Pancreas (tissue), 10 donors: ENCODE results near the gene STAT4. TPM values are rescaled to one million over a fixed set of nuclear protein-coding genes. Genes with fewer than 3 reads are reported as not detected.

ENCODE experiments used
- ATAC-seq, 4 donors: fragments of 200-7000 bp; cut with Tn5 transposase; one replicate each; pipeline versions ENCODE4 v1.8.0 to v1.9.1; 2020; ENCODE audit warnings: mild to moderate bottlenecking in 4 of 4, moderate library complexity in 4 of 4
- DNase-seq, 6 donors: peaks; one replicate each; pipeline ENCODE4 v3.0.0-alpha.2; 2020
- FAIRE-seq: peaks from 2 replicates; lab custom pipeline; 2012; peaks lifted over from hg19 to GRCh38; lab: Jason Lieb, UNC
- H3K27ac ChIP-seq, 4 donors: fragments of 200-600 bp; sonication (generic); 1 replicate in 3 of 4; 2 replicates in 1 of 4; pipeline versions ENCODE4 v1.5.0 to v1.8.0; 2020
- H3K27me3 ChIP-seq, 4 donors: fragments of 200-600 bp; one replicate each; pipeline ENCODE4 v1.8.0; 2021
- H3K36me3 ChIP-seq, 3 donors: fragments of 200-600 bp; sonication (generic) in 1 of 3; one replicate each; pipeline versions ENCODE4 v1.5.0 to v1.8.0; 2020 to 2021
- H3K4me1 ChIP-seq, 3 donors: fragments of 200-600 bp; one replicate each; pipeline ENCODE4 v1.8.0; 2021
- H3K4me3 ChIP-seq, 4 donors: fragments of 200-600 bp; sonication (generic) in 2 of 4; one replicate each; pipeline versions ENCODE4 v1.5.0 to v1.8.0; 2020 to 2021
- H3K9me3 ChIP-seq, 4 donors: fragments of 200-600 bp; one replicate each; pipeline ENCODE4 v1.8.0; 2021
- WGBS, 2 donors: extraction: QIAGEN DNeasy Blood & Tissue Kit; methylation state at CpG; one replicate each; pipeline ENCODE4 v1.1.7; 2013; 5-methylcytosine and 5-hydroxymethylcytosine counted together
- intact Hi-C, 3 donors: fragments of 100-400 bp; cut with DNase I; formaldehyde crosslinking; loops; one replicate each; pipeline versions ENCODE4 v1.11.1 to v1.14.2; 2022
- polyA plus RNA-seq, 2 donors: library from polyadenylated mRNA; stranded (reverse); fragments of 200-250 nt; gene quantifications; one replicate each; pipeline ENCODE4 v1.2.3, GENCODE V29; 2013
- total RNA-seq, 6 donors: library from RNA; stranded (reverse); fragmentation: NEBNext Ultra II Directional in 4 of 6; extraction: Animal tissue kit (Norgen Biotek cat#: 25700) in 4 of 6; gene quantifications; one replicate each; pipeline versions ENCODE4 v1.2.1 to v1.2.4, GENCODE V29; 2021 to 2023
- TF ChIP-seq, protein P1 (sequence below), 4 donors: fragments of 200-600 bp; sonication (generic) in 3 of 4; IDR thresholded peaks; one replicate each; pipeline versions ENCODE4 v1.5.0 to v1.8.0; 2021; ENCODE audit warnings: antibody characterized with exemption in 4 of 4
- donor health status: healthy with polysubstance abuse.
- donor health status: DM: no; HTN: no; CAD: no; lungs with moderate emphysema.
- donor health status: DM: no; HTN: no; CAD: no.
- donor health status: control.
- donor health status: control.
- donor health status: Bipolar disorder and iron deficiency.
- donor health status: DM: yes; HTN: yes; CAD: no.
- donor health status: DM: no; HTN: no; CAD: no.
- donor health status: DM: no; HTN: no; CAD: no.
- donor health status: DM: yes; HTN: yes; CAD: no.

The STAT4 gene
- total and polyA plus RNA-seq, 8 donors: 0.60 to 6.4 (median 1.8) TPM

DNA sequence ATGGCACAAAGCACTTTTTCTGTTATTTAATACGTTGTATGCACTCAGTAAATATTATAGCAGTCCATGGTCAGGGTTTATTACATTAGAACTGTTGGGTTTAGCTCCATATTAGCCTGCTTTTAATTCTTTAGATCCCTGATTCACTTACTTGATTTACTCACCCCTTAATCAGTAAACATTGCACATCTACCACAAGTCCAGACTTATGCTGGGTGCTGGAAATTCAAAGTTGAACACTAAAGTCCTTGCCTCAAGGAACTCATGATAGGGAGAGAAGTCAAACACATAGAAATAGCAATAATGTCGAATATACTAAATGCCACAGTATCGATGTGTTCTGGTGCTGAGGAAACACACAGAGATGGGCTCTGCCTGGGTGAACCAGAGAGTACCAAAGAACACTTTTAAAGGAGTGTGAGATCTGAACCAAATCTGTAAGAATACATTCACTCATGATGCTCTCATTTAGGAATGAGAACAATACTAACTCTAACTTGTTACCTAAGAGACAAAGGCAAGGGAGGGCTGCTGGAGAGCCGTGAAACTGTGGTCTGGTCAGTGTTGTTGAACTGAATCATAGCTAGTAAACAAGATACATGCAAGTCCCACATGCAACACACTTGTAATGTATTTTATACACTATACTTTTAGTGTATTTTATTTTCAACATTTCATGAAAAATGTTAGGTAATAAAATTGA lies 4.9 kb downstream of the STAT4 start:
- Histone ChIP-seq H3K4me3 (no peak overlapping the region), H3K9me3 (no peaks in the 10 kb centered on the region), H3K27me3 (no peaks in the 10 kb centered on the region), H3K36me3 (no peaks in the 10 kb centered on the region), H3K4me1 (no peaks in the 10 kb centered on the region), H3K27ac (no peak overlapping the region)
- ATAC-seq: no peak
- no peak for DNase-seq
- TF ChIP-seq, protein P1, sequence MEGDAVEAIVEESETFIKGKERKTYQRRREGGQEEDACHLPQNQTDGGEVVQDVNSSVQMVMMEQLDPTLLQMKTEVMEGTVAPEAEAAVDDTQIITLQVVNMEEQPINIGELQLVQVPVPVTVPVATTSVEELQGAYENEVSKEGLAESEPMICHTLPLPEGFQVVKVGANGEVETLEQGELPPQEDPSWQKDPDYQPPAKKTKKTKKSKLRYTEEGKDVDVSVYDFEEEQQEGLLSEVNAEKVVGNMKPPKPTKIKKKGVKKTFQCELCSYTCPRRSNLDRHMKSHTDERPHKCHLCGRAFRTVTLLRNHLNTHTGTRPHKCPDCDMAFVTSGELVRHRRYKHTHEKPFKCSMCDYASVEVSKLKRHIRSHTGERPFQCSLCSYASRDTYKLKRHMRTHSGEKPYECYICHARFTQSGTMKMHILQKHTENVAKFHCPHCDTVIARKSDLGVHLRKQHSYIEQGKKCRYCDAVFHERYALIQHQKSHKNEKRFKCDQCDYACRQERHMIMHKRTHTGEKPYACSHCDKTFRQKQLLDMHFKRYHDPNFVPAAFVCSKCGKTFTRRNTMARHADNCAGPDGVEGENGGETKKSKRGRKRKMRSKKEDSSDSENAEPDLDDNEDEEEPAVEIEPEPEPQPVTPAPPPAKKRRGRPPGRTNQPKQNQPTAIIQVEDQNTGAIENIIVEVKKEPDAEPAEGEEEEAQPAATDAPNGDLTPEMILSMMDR (IDR thresholded peaks at IDR 0.05): no peak
- FAIRE-seq: no peak
- WGBS, 2 donors: 91% methylated on average over 4 of the region's 4 CpGs
- intact Hi-C loops: no loop called here

DNA sequence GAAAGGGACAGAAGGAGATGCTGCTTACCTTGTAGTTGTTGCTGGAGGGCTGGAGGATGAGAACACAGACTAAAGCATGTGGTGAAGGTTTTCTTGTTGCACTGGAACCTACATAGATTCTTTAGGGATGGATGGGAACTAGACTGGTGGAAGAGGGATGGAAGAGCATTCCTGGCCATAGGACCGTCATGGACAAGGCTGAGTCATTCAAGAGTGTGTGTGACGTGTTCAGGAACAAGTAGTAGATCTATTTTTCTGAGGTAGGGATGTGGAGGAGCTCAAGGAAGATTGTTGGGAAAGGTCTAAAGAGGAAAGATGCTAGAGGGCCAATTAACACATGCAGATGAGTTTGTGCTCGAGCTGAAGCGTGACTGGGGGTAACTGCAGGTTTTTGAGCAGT lies 6.6 kb downstream of the STAT4 start:
- TF ChIP-seq, protein P1 (IDR thresholded peaks at IDR 0.05): no peak
- H3K9me3 ChIP-seq: no peaks in the 10 kb centered on the region
- FAIRE-seq (no peak), ATAC-seq (no peak), DNase-seq (no peak)
- intact Hi-C loops: no loop called here
- no peaks in the 10 kb centered on the region for H3K27me3 ChIP-seq
- 88 to 95% methylated on average over 4 of the region's 4 CpGs for WGBS, 2 donors
- H3K27ac ChIP-seq: no peak overlapping the region
- no peaks in the 10 kb centered on the region for H3K36me3 ChIP-seq
- H3K4me3 ChIP-seq: no peak overlapping the region
- no peaks in the 10 kb centered on the region for H3K4me1 ChIP-seq

DNA sequence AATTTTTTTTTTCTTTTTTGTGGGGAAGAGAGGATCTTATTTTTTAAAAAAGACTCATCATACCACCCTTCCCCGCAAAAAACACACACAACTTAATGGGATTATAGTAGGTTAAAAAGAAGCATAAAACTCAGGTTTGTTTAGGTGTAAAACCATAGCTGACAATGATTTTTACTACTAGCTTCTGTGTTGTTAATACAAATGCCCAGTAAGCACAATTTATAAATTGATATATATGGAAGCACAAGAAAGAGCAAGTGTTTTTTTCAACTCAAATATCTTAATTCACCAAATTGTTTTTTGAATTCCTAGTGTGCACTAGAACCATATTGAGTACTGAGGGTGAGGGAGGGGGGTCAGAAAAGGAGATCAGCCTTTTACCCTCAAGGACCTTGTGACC lies 7.0 kb downstream of the STAT4 start:
- no peak for FAIRE-seq
- 92 to 100% methylated on average over 1 of the region's 1 CpG for WGBS, 2 donors
- TF ChIP-seq, protein P1 (IDR thresholded peaks at IDR 0.05): no peak

DNA sequence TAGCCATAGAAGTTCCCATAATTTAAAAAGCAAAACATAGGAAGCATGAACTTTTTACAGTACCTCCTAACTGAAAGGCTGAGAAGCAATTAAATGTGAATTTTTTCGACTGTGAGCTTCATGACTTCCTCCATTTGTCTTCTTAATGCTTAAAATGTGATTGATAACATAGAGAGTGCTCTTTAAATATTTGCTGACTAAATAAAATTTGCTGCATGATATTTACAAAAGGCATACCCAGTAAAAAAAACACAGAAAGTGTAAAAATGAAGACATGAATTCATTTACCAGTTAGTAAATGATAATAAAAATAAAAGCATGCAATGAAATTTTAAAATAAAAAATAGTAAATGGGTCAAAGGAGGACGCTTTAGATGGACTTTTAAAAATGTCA lies 21.9 kb downstream of the STAT4 start:
- 43 to 51% methylated on average over 2 of the region's 2 CpGs for WGBS, 2 donors
- Histone ChIP-seq H3K27me3 (no peaks in the 10 kb centered on the region), H3K27ac (no peak overlapping the region), H3K9me3 (no peaks in the 10 kb centered on the region), H3K36me3 (no peaks in the 10 kb centered on the region), H3K4me3 (no peak overlapping the region), H3K4me1 (no peaks in the 10 kb centered on the region)
- ATAC-seq: no peak
- intact Hi-C loops: no loop called here
- TF ChIP-seq, protein P1 (IDR thresholded peaks at IDR 0.05): no peak
- no peak for FAIRE-seq
- DNase-seq: no peak

More for the DNA sequence above, 7.0 kb downstream of the STAT4 start:
- no peak overlapping the region for H3K4me3 ChIP-seq
- intact Hi-C loops: no loop called here
- H3K27me3 ChIP-seq: no peaks in the 10 kb centered on the region
- no peaks in the 10 kb centered on the region for H3K9me3 ChIP-seq
- H3K27ac ChIP-seq: no peak overlapping the region
- no peak for ATAC-seq
- no peaks in the 10 kb centered on the region for H3K36me3 ChIP-seq
- DNase-seq: no peak
- no peaks in the 10 kb centered on the region for H3K4me1 ChIP-seq

DNA sequence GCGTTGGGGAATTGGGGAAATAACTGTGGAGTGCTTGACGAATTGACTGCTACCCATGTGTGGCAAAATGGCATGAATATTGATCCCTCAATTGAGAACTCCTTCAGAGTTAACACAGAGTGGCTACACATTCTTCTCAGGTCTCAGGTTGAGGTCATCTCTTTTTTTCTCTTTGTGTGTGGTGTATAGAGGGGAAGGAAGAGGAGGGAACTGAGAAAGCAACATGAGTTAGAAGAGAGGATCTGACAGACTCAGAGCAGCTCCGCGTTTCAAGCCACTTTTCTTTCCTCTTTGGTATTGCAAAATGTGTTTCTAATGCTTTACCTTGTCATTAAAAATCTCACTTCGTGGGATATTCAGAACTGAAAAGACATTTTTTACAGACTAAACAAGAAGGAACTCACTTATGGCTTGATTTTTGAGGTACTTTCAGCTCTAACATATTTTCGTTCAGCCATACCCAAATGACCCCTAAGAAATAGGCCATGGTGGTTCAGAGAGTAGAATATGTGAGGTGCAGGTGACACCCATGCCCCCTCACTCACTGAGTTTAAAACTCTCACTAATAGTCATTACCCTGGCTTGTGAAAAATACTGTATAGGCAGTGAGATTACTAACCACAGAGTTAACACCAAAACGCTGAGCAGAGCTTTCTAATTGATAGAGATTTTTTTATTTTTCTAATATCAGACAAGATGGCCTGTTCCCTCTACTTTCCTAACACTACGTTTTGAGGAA lies 22.5 kb downstream of the STAT4 start:
- DNase-seq: no peak
- WGBS, 2 donors: 62 to 70% methylated on average over 8 of the region's 8 CpGs
- ATAC-seq: no peak
- no peak overlapping the region for H3K4me3 ChIP-seq
- no peaks in the 10 kb centered on the region for H3K36me3 ChIP-seq
- TF ChIP-seq, protein P1 (IDR thresholded peaks at IDR 0.05): no peak
- H3K27me3 ChIP-seq: no peaks in the 10 kb centered on the region
- no peak for FAIRE-seq
- intact Hi-C loops: no loop called here
- H3K9me3 ChIP-seq: no peaks in the 10 kb centered on the region
- no peak overlapping the region for H3K27ac ChIP-seq
- no peaks in the 10 kb centered on the region for H3K4me1 ChIP-seq
